WTC11 (cell line): ENCODE measurements around the gene PHLDB3. TPM values are rescaled to one million over a fixed set of nuclear protein-coding genes. Genes with fewer than 3 reads are reported as not detected.

Experiments
- ATAC-seq: fragments of 200-7000 bp; cut with Tn5 transposase; 2 replicates; pipeline ENCODE4 v1.10.0; 2021; ENCODE audit warnings: mild to moderate bottlenecking, moderate library complexity
- CTCF ChIA-PET: fragments of 300-600 bp; sonication (Branson Sonifier 250); formaldehyde crosslinking; loops from one replicate; lab custom pipeline; 2021; ENCODE audit warnings: antibody characterized with exemption; lab: Charles Lee
- POLR2A ChIA-PET: fragments of 350-600 bp; sonication (Branson Sonifier 250); formaldehyde crosslinking; loops from one replicate; lab custom pipeline; 2021; ENCODE audit warnings: antibody characterized with exemption; lab: Charles Lee
- DNase-seq: peaks from one replicate; pipeline ENCODE4 v3.0.0; 2021; ENCODE audit warnings: low spot score
- H3K27ac Mint-ChIP-seq: 2 replicates; pipeline ENCODE4 v1.8.0; 2021; ENCODE audit warnings: mixed read lengths
- H3K27me3 Mint-ChIP-seq: 2 replicates; pipeline ENCODE4 v1.8.0; 2021; ENCODE audit warnings: low read depth, mild to moderate bottlenecking, moderate library complexity, mixed read lengths
- H3K36me3 Mint-ChIP-seq: 2 replicates; pipeline ENCODE4 v1.8.0; 2021; ENCODE audit warnings: mixed read lengths
- H3K4me1 Mint-ChIP-seq: 2 replicates; pipeline ENCODE4 v1.8.0; 2022; ENCODE audit warnings: mixed read lengths
- H3K4me3 Mint-ChIP-seq: 2 replicates; pipeline ENCODE4 v1.8.0; 2021; ENCODE audit warnings: mild to moderate bottlenecking, moderate library complexity, mixed read lengths
- H3K9me3 Mint-ChIP-seq: 2 replicates; pipeline ENCODE4 v1.8.0; 2021; ENCODE audit warnings: mixed read lengths
- ELF4 ChIP-seq: sonication (generic); formaldehyde crosslinking; IDR thresholded peaks from 2 replicates; pipeline ENCODE4 v1.8.1; 2022; ENCODE audit warnings: low read depth, mild to moderate bottlenecking, moderate library complexity, missing genetic modification reagents
- EMX1 ChIP-seq: fragments of 250-450 bp; sonication (Bioruptor Pico); IDR thresholded peaks from 2 replicates; pipeline ENCODE4 v1.8.0; 2021; ENCODE audit warnings: mild to moderate bottlenecking
- FOXK1 ChIP-seq: sonication (generic); formaldehyde crosslinking; IDR thresholded peaks from 2 replicates; pipeline ENCODE4 v1.8.0; 2022; ENCODE audit warnings: mild to moderate bottlenecking, moderate library complexity, missing genetic modification reagents
- GABPB1 ChIP-seq: sonication (generic); formaldehyde crosslinking; IDR thresholded peaks from 2 replicates; pipeline ENCODE4 v1.8.1; 2023; ENCODE audit warnings: mild to moderate bottlenecking, missing genetic modification reagents
- GRHL2 ChIP-seq: fragments of 250-450 bp; sonication (Bioruptor Pico); IDR thresholded peaks from 2 replicates; pipeline ENCODE4 v1.8.0; 2022; ENCODE audit warnings: mild to moderate bottlenecking, moderate library complexity; ENCODE audit not compliant: insufficient replicate concordance, severe bottlenecking
- JUN ChIP-seq: sonication (generic); formaldehyde crosslinking; IDR thresholded peaks from 2 replicates; pipeline ENCODE4 v1.8.0; 2023; ENCODE audit warnings: mild to moderate bottlenecking, missing genetic modification reagents
- KAT7 ChIP-seq: sonication (generic); formaldehyde crosslinking; IDR thresholded peaks from 2 replicates; pipeline ENCODE4 v1.8.1; 2023; ENCODE audit warnings: missing genetic modification reagents, mild to moderate bottlenecking, borderline replicate concordance
- NR3C1 ChIP-seq: sonication (generic); formaldehyde crosslinking; conservative IDR thresholded peaks from 2 replicates; pipeline ENCODE4 v1.8.1; 2023; ENCODE audit warnings: low read depth, mild to moderate bottlenecking, missing genetic modification reagents
- ZNF263 ChIP-seq: sonication (generic); formaldehyde crosslinking; IDR thresholded peaks from 2 replicates; pipeline ENCODE4 v1.8.1; 2022; ENCODE audit warnings: low read depth, mild to moderate bottlenecking, moderate library complexity, missing genetic modification reagents
- ZNF317 ChIP-seq: sonication (generic); formaldehyde crosslinking; IDR thresholded peaks from 2 replicates; pipeline ENCODE4 v1.8.1; 2023; ENCODE audit warnings: low read depth, mild to moderate bottlenecking, moderate library complexity, missing genetic modification reagents, borderline replicate concordance
- ZNF423 ChIP-seq: fragments of 250-450 bp; sonication (Bioruptor Pico); IDR thresholded peaks from 2 replicates; pipeline ENCODE4 v2.1.2; 2022; ENCODE audit warnings: mild to moderate bottlenecking, moderate library complexity
- ZNF671 ChIP-seq: fragments of 250-450 bp; sonication (Bioruptor Pico); IDR thresholded peaks from 2 replicates; pipeline ENCODE4 v1.8.0; 2021; ENCODE audit warnings: mild to moderate bottlenecking
- total RNA-seq: library from RNA; stranded (reverse); gene quantifications from 3 replicates; pipeline ENCODE4 v1.2.3, GENCODE V29; 2021
- TF ChIP-seq, protein P1 (sequence below): fragments of 250-450 bp; sonication (Bioruptor Pico); conservative IDR thresholded peaks from 2 replicates; pipeline ENCODE4 v1.9.0; 2021; ENCODE audit warnings: mild to moderate bottlenecking
- TF ChIP-seq, protein P2 (sequence below): sonication (generic); formaldehyde crosslinking; IDR thresholded peaks from 2 replicates; pipeline ENCODE4 v1.8.1; 2023; ENCODE audit warnings: mild to moderate bottlenecking, missing genetic modification reagents
- TF ChIP-seq, protein P3 (sequence below): fragments of 200-600 bp; IDR thresholded peaks from 2 replicates; pipeline ENCODE4 v1.8.0; 2022; ENCODE audit warnings: antibody characterized with exemption
- TF ChIP-seq, protein P4 (sequence below): sonication (generic); formaldehyde crosslinking; IDR thresholded peaks from 2 replicates; pipeline ENCODE4 v1.8.1; 2023; ENCODE audit warnings: mild to moderate bottlenecking, missing genetic modification reagents
- TF ChIP-seq, protein P5 (sequence below): sonication (generic); formaldehyde crosslinking; IDR thresholded peaks from 2 replicates; pipeline ENCODE4 v1.8.1; 2023; ENCODE audit warnings: mild to moderate bottlenecking, missing genetic modification reagents, moderate library complexity
- TF ChIP-seq, protein P6 (sequence below): sonication (generic); formaldehyde crosslinking; conservative IDR thresholded peaks from 2 replicates; pipeline ENCODE4 v1.8.1; 2022; ENCODE audit warnings: mild to moderate bottlenecking, missing genetic modification reagents
- TF ChIP-seq, protein P7 (sequence below): sonication (generic); formaldehyde crosslinking; IDR thresholded peaks from 2 replicates; pipeline ENCODE4 v1.8.0; 2023; ENCODE audit warnings: missing genetic modification reagents, mild to moderate bottlenecking, borderline replicate concordance

Gene PHLDB3
- total RNA-seq, 1 experiment from 2014 or later, result 14.6 TPM

DNA sequence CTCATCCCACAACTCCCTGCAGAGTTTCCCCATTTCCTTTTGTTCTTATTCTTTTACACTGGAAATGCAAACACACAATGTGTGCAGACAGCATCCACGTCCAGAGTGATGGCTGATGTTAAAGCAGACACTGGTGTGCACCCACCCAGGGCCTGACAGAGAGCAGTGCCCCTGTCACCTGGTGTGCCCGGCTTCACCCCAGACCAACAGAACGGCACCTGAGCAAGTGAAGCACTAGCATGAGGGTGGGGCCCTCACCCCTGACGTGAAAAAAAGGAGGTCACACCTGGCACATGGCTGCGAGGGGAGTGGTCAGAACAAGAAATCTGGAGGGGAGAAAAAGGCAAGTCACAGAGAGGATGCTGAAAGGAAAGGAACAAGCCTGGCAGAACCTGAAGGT, 40.7 kb upstream of the PHLDB3 start:
- no peak overlapping the region for H3K4me3 Mint-ChIP-seq
- ChIA-PET CTCF (interaction anchor here (1.8 to 2.2 kb wide), 2 partner anchors 9 to 10 kb away, joined by 7 to 9 read pairs; no protein-coding TSS in a partner anchor), POLR2A (no interaction called here)
- H3K36me3 Mint-ChIP-seq, result peaks cover 49% of the 10 kb centered on the region
- TF ChIP-seq, protein P1, sequence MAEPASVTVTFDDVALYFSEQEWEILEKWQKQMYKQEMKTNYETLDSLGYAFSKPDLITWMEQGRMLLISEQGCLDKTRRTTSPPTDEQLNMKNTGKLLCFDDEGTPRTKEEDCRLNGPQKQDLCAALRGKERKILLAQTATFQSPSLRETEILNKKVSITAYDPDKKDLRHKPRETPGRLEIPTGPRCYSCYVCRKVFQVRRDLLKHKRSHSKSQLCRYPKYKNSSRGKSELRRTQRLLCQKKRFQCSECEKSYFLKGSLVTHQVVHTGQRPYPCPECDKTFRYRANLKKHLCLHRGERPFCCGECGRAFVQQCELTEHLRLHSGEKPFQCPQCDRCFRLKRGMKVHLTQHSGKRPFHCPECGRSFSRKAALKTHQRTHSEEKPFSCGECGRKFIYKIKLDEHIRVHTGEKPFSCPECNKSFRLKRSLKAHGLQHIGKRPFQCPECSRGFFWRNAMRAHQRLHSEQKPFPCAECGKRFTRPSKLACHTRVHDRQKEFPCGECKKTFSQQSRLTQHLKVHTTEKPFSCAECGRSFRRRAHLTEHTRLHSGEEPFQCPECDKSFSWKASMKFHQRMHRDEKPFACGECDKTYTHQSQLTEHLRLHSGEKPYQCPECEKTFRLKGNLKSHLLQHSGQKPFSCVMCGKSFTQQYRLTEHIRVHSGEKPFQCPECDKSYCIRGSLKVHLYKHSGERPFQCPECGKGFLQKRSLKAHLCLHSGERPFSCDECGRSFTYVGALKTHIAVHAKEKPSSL (CRISPR knock-in tag), result no peak
- TF ChIP-seq, protein P2, sequence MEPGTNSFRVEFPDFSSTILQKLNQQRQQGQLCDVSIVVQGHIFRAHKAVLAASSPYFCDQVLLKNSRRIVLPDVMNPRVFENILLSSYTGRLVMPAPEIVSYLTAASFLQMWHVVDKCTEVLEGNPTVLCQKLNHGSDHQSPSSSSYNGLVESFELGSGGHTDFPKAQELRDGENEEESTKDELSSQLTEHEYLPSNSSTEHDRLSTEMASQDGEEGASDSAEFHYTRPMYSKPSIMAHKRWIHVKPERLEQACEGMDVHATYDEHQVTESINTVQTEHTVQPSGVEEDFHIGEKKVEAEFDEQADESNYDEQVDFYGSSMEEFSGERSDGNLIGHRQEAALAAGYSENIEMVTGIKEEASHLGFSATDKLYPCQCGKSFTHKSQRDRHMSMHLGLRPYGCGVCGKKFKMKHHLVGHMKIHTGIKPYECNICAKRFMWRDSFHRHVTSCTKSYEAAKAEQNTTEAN (CRISPR knock-in tag), result no peak
- no peak for TF ChIP-seq JUN (CRISPR knock-in tag)
- TF ChIP-seq, protein P3, sequence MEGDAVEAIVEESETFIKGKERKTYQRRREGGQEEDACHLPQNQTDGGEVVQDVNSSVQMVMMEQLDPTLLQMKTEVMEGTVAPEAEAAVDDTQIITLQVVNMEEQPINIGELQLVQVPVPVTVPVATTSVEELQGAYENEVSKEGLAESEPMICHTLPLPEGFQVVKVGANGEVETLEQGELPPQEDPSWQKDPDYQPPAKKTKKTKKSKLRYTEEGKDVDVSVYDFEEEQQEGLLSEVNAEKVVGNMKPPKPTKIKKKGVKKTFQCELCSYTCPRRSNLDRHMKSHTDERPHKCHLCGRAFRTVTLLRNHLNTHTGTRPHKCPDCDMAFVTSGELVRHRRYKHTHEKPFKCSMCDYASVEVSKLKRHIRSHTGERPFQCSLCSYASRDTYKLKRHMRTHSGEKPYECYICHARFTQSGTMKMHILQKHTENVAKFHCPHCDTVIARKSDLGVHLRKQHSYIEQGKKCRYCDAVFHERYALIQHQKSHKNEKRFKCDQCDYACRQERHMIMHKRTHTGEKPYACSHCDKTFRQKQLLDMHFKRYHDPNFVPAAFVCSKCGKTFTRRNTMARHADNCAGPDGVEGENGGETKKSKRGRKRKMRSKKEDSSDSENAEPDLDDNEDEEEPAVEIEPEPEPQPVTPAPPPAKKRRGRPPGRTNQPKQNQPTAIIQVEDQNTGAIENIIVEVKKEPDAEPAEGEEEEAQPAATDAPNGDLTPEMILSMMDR, result no peak
- no peak for TF ChIP-seq ZNF423
- TF ChIP-seq GABPB1 (CRISPR knock-in tag), result no peak
- TF ChIP-seq ZNF317 (CRISPR knock-in tag), result no peak
- TF ChIP-seq, protein P4, sequence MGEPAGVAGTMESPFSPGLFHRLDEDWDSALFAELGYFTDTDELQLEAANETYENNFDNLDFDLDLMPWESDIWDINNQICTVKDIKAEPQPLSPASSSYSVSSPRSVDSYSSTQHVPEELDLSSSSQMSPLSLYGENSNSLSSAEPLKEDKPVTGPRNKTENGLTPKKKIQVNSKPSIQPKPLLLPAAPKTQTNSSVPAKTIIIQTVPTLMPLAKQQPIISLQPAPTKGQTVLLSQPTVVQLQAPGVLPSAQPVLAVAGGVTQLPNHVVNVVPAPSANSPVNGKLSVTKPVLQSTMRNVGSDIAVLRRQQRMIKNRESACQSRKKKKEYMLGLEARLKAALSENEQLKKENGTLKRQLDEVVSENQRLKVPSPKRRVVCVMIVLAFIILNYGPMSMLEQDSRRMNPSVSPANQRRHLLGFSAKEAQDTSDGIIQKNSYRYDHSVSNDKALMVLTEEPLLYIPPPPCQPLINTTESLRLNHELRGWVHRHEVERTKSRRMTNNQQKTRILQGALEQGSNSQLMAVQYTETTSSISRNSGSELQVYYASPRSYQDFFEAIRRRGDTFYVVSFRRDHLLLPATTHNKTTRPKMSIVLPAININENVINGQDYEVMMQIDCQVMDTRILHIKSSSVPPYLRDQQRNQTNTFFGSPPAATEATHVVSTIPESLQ, result no peak
- TF ChIP-seq, protein P5, sequence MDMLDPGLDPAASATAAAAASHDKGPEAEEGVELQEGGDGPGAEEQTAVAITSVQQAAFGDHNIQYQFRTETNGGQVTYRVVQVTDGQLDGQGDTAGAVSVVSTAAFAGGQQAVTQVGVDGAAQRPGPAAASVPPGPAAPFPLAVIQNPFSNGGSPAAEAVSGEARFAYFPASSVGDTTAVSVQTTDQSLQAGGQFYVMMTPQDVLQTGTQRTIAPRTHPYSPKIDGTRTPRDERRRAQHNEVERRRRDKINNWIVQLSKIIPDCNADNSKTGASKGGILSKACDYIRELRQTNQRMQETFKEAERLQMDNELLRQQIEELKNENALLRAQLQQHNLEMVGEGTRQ (CRISPR knock-in tag), result no peak
- no peak for TF ChIP-seq ELF4 (CRISPR knock-in tag)
- TF ChIP-seq ZNF263 (CRISPR knock-in tag), result no peak
- no peak for TF ChIP-seq FOXK1 (CRISPR knock-in tag)
- TF ChIP-seq NR3C1 (CRISPR knock-in tag), result no peak
- TF ChIP-seq, protein P6, sequence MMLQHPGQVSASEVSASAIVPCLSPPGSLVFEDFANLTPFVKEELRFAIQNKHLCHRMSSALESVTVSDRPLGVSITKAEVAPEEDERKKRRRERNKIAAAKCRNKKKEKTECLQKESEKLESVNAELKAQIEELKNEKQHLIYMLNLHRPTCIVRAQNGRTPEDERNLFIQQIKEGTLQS (CRISPR knock-in tag), result no peak
- no peak for TF ChIP-seq KAT7 (CRISPR knock-in tag)
- TF ChIP-seq ZNF671, result no peak
- TF ChIP-seq GRHL2 (CRISPR knock-in tag), result no peak
- TF ChIP-seq, protein P7, sequence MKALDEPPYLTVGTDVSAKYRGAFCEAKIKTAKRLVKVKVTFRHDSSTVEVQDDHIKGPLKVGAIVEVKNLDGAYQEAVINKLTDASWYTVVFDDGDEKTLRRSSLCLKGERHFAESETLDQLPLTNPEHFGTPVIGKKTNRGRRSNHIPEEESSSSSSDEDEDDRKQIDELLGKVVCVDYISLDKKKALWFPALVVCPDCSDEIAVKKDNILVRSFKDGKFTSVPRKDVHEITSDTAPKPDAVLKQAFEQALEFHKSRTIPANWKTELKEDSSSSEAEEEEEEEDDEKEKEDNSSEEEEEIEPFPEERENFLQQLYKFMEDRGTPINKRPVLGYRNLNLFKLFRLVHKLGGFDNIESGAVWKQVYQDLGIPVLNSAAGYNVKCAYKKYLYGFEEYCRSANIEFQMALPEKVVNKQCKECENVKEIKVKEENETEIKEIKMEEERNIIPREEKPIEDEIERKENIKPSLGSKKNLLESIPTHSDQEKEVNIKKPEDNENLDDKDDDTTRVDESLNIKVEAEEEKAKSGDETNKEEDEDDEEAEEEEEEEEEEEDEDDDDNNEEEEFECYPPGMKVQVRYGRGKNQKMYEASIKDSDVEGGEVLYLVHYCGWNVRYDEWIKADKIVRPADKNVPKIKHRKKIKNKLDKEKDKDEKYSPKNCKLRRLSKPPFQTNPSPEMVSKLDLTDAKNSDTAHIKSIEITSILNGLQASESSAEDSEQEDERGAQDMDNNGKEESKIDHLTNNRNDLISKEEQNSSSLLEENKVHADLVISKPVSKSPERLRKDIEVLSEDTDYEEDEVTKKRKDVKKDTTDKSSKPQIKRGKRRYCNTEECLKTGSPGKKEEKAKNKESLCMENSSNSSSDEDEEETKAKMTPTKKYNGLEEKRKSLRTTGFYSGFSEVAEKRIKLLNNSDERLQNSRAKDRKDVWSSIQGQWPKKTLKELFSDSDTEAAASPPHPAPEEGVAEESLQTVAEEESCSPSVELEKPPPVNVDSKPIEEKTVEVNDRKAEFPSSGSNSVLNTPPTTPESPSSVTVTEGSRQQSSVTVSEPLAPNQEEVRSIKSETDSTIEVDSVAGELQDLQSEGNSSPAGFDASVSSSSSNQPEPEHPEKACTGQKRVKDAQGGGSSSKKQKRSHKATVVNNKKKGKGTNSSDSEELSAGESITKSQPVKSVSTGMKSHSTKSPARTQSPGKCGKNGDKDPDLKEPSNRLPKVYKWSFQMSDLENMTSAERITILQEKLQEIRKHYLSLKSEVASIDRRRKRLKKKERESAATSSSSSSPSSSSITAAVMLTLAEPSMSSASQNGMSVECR (CRISPR knock-in tag), result no peak
- TF ChIP-seq EMX1 (CRISPR knock-in tag), result no peak
- no peak for ATAC-seq
- 0 out of 2 replicates have a peak, but pooled peaks cover 2% of the 10 kb centered on the region for H3K9me3 Mint-ChIP-seq
- no peak for DNase-seq
- no peaks in the 10 kb centered on the region for H3K27me3 Mint-ChIP-seq
- no peaks in the 10 kb centered on the region for H3K4me1 Mint-ChIP-seq
- H3K27ac Mint-ChIP-seq, result no peak overlapping the region
